MM.1S (cell line): Measurements from ENCODE around the gene C4A.

Experiments used
- CTCF ChIP-seq: fragments of 300-600 bp; sonication (generic); IDR thresholded peaks from 2 replicates; pipeline ENCODE4 v1.5.1; 2016; ENCODE audit warnings: antibody characterized with exemption, low read length, mixed read lengths
- EZH2 ChIP-seq: fragments of 300-600 bp; sonication (generic); optimal IDR thresholded peaks from 2 replicates; pipeline ENCODE3; 2017; ENCODE audit warnings: low read depth, mild to moderate bottlenecking, antibody characterized with exemption, low read length, mixed read lengths
- EZH2phosphoT487 ChIP-seq: fragments of 300-600 bp; sonication (generic); IDR thresholded peaks from 2 replicates; pipeline ENCODE4 v1.6.1; 2018; ENCODE audit warnings: antibody characterized with exemption, low read length

- TF ChIP-seq CTCF (peak; percentile 63), EZH2phosphoT487 (no peak), EZH2 (no peak)
Measured at GRCh38 chr6:32047855-32048766, 66.3 kb downstream of the C4A start.
